ENCODE measurements around the gene ZBTB2.

The ZBTB2 gene

DNA sequence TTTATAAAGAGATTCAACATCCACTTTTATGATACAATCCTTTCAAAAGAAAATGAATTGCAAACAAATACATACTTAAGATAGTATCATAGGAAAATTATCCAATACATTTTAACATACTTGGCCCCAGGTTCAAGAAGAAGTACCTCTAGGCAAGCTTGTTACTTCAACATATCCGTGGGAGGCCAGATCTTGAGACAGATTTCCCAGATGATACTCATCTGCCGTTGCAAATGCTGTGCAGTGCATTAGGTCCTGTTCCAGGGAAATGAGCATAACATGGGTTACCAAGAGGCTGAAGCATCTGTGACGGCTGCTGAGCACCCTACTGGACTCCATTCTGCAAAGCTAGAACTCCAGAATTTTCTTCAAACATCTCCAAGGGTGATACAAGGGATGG lies 44.9 kb upstream of the ZBTB2 start:
- Histone ChIP-seq H3K4me3 (ENCODE audit: low read depth in 1 of 2, low read length in 1 of 2) (no peak overlapping the region), H3K27me3 (no peaks in the 10 kb centered on the region), H3K4me1 (ENCODE audit: control insufficient read depth in 1 of 2, insufficient read depth in 1 of 2, low read depth in 1 of 2, low read length in 1 of 2) (no peaks in the 10 kb centered on the region), H3K36me3 (peaks cover 21% of the 10 kb centered on the region), H3K27ac (no peak overlapping the region), H3K9me3 (no peaks in the 10 kb centered on the region)
- TF ChIP-seq, protein P1, sequence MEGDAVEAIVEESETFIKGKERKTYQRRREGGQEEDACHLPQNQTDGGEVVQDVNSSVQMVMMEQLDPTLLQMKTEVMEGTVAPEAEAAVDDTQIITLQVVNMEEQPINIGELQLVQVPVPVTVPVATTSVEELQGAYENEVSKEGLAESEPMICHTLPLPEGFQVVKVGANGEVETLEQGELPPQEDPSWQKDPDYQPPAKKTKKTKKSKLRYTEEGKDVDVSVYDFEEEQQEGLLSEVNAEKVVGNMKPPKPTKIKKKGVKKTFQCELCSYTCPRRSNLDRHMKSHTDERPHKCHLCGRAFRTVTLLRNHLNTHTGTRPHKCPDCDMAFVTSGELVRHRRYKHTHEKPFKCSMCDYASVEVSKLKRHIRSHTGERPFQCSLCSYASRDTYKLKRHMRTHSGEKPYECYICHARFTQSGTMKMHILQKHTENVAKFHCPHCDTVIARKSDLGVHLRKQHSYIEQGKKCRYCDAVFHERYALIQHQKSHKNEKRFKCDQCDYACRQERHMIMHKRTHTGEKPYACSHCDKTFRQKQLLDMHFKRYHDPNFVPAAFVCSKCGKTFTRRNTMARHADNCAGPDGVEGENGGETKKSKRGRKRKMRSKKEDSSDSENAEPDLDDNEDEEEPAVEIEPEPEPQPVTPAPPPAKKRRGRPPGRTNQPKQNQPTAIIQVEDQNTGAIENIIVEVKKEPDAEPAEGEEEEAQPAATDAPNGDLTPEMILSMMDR (IDR thresholded peaks at IDR 0.05), result no peak

DNA sequence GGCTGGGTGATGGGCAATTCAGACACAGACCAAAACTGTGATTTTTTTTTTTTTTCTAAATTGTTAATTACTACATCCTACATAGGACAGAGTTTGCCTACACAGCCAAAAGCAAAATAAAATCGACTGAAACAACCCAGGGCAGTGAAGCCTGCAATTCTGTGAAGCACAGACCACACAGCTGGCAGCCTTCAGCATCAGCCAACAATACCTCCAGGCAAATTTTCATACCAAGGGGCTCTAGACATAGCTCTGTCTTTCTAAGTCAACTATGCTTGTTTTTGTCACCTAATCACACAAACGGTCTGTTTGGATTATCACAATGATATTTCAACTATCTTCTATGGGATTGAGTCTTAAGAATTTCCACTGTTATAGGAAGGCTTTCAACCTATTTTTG lies 43.0 kb upstream of the ZBTB2 start:
- Histone ChIP-seq H3K4me1 (ENCODE audit: control insufficient read depth in 1 of 2, insufficient read depth in 1 of 2, low read depth in 1 of 2, low read length in 1 of 2) (no peaks in the 10 kb centered on the region), H3K36me3 (peaks cover 41% of the 10 kb centered on the region), H3K4me3 (ENCODE audit: low read depth in 1 of 2, low read length in 1 of 2) (no peak overlapping the region), H3K27ac (no peak overlapping the region), H3K9me3 (no peaks in the 10 kb centered on the region), H3K27me3 (no peaks in the 10 kb centered on the region)
- TF ChIP-seq, protein P1 (IDR thresholded peaks at IDR 0.05), result no peak

DNA sequence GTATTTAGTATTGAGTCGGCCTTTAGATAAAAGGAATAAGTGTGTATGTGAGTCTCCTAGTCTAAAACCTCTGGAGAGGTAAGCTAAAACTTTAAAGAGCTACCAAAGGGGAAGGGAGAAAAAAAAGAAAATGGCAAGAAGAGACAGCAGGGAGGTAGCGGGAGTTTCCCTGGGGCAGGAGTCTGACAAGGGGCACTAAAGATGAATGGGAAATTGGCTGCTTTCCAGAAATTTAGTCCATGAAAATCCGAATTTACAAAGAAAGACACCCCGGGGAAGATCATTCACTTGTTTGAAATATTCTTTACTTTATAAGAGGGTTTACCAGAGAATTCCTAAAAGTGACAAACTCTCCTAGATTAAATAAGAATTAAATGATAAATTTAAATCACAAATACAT lies 41.3 kb upstream of the ZBTB2 start:
- TF ChIP-seq, protein P1 (IDR thresholded peaks at IDR 0.05), result no peak
- Histone ChIP-seq H3K27ac (no peak overlapping the region), H3K4me3 (ENCODE audit: low read depth in 1 of 2, low read length in 1 of 2) (no peak overlapping the region), H3K9me3 (no peaks in the 10 kb centered on the region), H3K27me3 (no peaks in the 10 kb centered on the region), H3K4me1 (ENCODE audit: control insufficient read depth in 1 of 2, insufficient read depth in 1 of 2, low read depth in 1 of 2, low read length in 1 of 2) (no peaks in the 10 kb centered on the region), H3K36me3 (peaks cover 51% of the 10 kb centered on the region)

DNA sequence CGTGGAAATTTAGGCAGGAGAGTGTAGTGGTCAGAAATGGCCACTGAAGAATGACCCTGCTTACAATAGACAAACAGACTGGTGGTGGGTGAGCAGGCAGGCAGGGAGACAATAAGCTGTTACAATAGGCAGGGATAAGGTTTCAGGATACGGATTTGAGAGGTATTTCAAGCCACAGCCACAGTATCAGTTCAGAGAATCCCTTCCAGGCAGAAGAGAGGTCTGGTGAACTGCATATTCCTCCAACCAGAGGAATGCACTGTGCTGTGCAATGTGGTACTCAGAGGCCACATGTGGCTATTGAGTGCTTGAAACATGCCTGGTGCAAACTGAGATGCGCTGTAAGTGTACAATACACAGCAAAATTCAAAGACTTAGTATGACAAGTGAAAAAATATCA lies 40.0 kb upstream of the ZBTB2 start:
- Histone ChIP-seq H3K27me3 (no peaks in the 10 kb centered on the region), H3K36me3 (peaks cover 63% of the 10 kb centered on the region), H3K4me1 (ENCODE audit: control insufficient read depth in 1 of 2, insufficient read depth in 1 of 2, low read depth in 1 of 2, low read length in 1 of 2) (no peaks in the 10 kb centered on the region), H3K9me3 (no peaks in the 10 kb centered on the region), H3K27ac (no peak overlapping the region), H3K4me3 (ENCODE audit: low read depth in 1 of 2, low read length in 1 of 2) (no peak overlapping the region)
- TF ChIP-seq, protein P1 (IDR thresholded peaks at IDR 0.05), result no peak

DNA sequence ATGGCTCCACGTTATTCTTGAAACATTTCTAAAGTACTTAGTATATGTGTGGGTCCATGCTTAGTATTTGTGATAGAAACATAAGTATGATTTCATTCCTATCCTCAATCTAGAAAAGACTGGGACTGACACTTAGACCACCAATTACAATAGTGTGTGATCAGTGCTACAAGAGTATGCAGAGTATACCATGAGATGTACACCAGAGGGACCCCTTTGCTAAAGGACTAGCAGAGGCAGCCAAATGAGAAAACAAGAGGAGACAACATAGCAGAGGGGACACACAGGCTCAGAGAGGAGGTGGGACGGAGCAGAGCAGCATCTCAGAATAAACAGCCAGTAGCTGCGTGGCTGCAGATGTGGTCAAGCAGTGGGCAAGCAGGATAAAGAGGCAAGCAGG lies 39.5 kb upstream of the ZBTB2 start:
- Histone ChIP-seq H3K36me3 (peaks cover 68% of the 10 kb centered on the region), H3K4me1 (ENCODE audit: control insufficient read depth in 1 of 2, insufficient read depth in 1 of 2, low read depth in 1 of 2, low read length in 1 of 2) (no peaks in the 10 kb centered on the region), H3K9me3 (no peaks in the 10 kb centered on the region), H3K4me3 (ENCODE audit: low read depth in 1 of 2, low read length in 1 of 2) (no peak overlapping the region), H3K27ac (no peak overlapping the region), H3K27me3 (no peaks in the 10 kb centered on the region)
- TF ChIP-seq, protein P1 (IDR thresholded peaks at IDR 0.05), result no peak
